Activated naive CD4-positive, alpha-beta T cell treated with anti-CD3 and anti-CD28 coated beads, Interleukin-2, amount 50 U/mL, for 16 hours (primary cell): ENCODE data around the gene SERPINF2.
"Not testable (repeated sequence)": the region's sequence is repeated elsewhere in the genome, so short reads cannot be mapped to it uniquely, and the experiment has no call there.

Experiments
- DNase-seq: peaks from one replicate; pipeline ENCODE4 v3.0.0-alpha.2; 2020

SERPINF2 gene

GRCh38 chr17:1736348-1737281 is 6.1 kb upstream of the SERPINF2 start:
- peak; percentile 56 for DNase-seq

- DNase-seq: no peak
Observed at GRCh38 chr17:1737531-1738291, 5.0 kb upstream of the SERPINF2 start.

- DNase-seq: not testable (repeated sequence)
Observed at GRCh38 chr17:1741899-1742298, 772 bp upstream of the SERPINF2 start.

- DNase-seq: no peak
Observed at GRCh38 chr17:1743088-1743439, 393 bp downstream of the SERPINF2 start.

GRCh38 chr17:1744551-1745512 is 2.2 kb downstream of the SERPINF2 start:
- no peak for DNase-seq

- DNase-seq: no peak
Observed at GRCh38 chr17:1745513-1746020, 2.9 kb downstream of the SERPINF2 start.

GRCh38 chr17:1746975-1747543 is 4.4 kb downstream of the SERPINF2 start:
- no peak for DNase-seq

GRCh38 chr17:1750628-1751027 is 8.0 kb downstream of the SERPINF2 start:
- no peak for DNase-seq

- DNase-seq: no peak
Observed at GRCh38 chr17:1752425-1753262, 10.0 kb downstream of the SERPINF2 start.

GRCh38 chr17:1753767-1754429 is 11.2 kb downstream of the SERPINF2 start:
- DNase-seq: no peak

- DNase-seq: no peak
Observed at GRCh38 chr17:1754430-1755112, 11.9 kb downstream of the SERPINF2 start.

GRCh38 chr17:1755252-1755826 is 12.7 kb downstream of the SERPINF2 start:
- DNase-seq: no peak

GRCh38 chr17:1755827-1756262 is 13.2 kb downstream of the SERPINF2 start:
- DNase-seq: no peak

GRCh38 chr17:1758807-1759206 is 16.1 kb downstream of the SERPINF2 start:
- DNase-seq: no peak

- no peak for DNase-seq
Observed at GRCh38 chr17:1759529-1759928, 16.9 kb downstream of the SERPINF2 start.

GRCh38 chr17:1762233-1762900 is 19.7 kb downstream of the SERPINF2 start:
- no peak for DNase-seq

GRCh38 chr17:1762901-1763898 is 20.5 kb downstream of the SERPINF2 start:
- no peak for DNase-seq

- peak; percentile 41 for DNase-seq
Observed at GRCh38 chr17:1764284-1764683, 21.6 kb downstream of the SERPINF2 start.
